Activated T-cell treated with anti-CD3 and anti-CD28 coated beads for 24 hours (primary cell): ENCODE results near the gene TEX264.
"Not testable (repeated sequence)": the region's sequence is repeated elsewhere in the genome, so short reads cannot be mapped to it uniquely, and the experiment has no call there.

Source experiments
- DNase-seq: peaks from one replicate; pipeline ENCODE4 v3.0.0-alpha.2; 2020; ENCODE audit warnings: low read depth

The TEX264 gene

DNA sequence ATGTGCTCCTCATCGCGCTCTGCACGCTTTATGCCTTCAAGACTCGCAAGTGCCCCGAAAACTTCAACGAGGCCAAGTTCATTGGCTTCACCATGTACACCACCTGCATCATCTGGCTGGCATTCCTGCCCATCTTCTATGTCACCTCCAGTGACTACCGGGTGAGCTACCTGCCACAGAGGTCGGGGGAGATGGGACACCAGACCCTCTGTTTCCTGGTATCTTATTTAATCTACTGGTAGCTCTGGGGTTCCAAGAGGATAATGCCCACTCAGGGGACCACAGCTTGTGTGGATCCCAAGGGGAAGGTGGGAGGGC lies 44.9 kb downstream of the TEX264 start:
- no peak for DNase-seq

- DNase-seq: no peak
These were observed 45.8 kb downstream of the TEX264 start for GRCh38 chr3:51716805-51717204.

GRCh38 chr3:51717446-51717845 lies 46.4 kb downstream of the TEX264 start:
- no peak for DNase-seq

DNA sequence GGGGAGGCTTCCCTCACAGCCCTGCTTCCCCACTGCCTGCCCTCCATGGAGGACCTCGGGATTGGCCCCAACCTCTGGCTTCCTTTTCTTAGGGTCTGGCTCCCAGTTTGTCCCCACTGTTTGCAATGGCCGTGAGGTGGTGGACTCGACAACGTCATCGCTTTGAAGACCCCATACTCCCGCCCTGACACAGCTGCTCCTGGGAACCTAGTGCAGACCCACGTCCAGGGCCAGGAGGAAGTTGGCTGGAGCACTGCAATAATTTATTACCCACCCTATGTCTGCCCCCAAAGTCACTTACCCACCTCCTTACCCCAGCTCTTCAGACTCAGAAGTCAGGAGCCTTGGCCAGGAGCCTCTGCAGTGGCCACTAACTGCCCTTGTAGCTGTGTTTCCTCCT lies 46.9 kb downstream of the TEX264 start:
- DNase-seq: no peak

DNA sequence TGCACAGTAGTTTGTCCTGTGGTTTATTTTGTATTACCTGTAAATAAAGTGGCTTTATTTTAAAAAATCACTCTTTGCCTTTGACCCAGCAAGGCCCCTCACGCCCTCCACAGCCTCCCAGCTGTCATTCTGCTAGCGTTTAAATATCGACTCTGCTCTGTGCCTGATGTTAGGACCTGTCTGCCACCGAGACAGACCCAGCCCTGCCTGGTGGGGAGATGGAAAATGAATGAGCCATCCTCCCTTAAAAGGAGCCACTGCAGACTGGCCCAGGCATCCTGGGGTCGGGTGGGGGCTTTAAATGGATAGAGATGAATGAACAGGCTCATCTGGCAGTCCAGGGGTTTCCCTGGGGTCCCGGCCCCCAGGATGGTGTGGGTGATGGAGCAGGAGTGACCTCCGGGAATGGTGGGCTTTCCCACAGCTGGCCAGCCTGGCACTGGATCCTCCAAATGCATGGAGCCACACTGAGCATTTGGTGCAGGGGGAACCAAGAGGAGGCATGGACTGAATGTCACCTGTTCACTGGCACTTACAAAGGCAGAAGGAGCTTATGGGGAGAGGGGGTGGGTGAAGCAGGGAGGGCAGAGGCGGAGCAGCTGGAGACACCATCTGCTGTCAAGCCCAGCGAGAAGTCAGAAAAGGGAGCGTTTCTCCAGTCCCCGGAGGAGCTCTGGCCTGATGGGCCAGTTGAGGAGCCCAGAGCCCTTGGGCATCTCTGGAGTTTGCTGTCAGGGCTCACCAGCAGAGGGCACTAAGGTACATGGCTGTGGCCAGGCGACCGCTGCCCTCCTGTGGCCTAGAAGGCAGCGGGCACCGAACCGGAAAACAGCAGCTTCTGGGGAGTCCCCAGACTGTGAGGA lies 47.7 kb downstream of the TEX264 start:
- peak; percentile 28 for DNase-seq

- no peak for DNase-seq
These were observed 48.5 kb downstream of the TEX264 start for GRCh38 chr3:51719410-51720025.

DNA sequence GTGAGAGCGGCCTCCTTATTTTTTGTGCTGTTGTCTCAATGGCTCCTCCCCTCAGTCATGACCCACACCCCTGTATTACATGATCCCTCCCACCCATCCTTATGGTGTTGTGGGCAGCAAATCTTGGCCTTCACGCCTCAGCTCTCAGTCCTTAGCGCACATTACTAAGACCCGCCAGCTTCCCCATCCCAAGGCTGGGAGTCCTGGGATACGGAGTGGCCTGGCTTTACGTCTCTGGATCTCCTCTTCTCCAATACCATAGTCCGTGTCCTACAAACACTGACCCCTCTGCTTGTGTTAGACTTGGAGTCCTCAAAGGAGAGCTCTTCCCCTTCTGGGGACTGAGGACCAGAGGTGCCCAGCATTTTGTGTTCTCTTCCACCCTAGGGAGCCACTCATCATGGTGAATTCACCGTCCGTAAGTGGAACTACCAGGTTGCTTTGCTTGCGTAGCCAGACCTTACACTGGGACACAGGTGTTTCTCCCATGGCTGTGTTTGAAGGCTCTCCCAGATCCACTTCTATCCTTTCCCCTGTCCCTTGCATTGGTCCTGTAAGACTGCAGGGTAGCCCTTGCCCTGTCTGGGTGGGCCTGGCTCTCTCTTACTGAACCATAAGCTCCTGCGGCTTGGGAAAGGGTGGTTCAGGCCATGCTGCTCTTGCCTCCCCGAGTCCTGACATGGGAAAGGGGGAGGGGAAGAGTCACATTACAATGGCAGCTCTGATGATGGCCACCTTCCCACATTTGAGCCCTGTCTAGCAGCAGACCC lies 49.4 kb downstream of the TEX264 start:
- DNase-seq: no peak

DNA sequence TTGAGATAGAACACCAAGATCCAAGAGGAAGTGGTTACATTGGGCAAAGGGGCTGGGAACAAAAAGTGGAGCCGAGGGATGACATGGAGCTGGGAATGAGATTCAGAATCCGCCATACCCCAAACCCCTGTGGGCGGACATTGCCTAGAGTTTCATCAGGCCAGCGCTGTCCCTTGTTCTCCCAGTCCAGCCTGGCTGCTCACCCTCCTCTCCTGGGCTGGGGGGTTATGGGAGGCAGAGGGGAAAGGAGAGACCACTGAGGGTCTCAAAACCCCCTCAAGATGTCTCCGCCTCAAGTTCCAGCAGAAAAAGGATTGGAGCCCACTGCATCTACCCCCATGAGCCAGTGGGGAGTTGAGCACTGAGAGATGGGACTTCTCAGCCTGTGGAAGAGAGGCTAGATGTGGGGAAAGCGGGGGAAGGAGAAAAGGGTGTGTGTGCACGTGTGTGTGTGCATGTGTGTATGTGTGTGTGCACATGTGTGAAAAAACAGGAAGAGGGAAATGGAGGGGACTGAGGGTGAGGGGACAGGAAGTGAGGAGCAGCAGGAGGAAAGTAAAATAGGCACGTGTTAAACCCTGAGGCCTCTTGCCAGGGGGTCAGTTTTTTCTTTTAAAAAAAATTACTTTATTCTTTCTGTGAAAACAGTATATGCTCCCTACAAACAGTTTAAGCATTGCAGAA lies 50.2 kb downstream of the TEX264 start:
- no peak for DNase-seq

GRCh38 chr3:51722362-51722761 lies 51.3 kb downstream of the TEX264 start:
- no peak for DNase-seq

GRCh38 chr3:51727500-51727899 lies 56.4 kb downstream of the TEX264 start:
- DNase-seq: no peak

DNA sequence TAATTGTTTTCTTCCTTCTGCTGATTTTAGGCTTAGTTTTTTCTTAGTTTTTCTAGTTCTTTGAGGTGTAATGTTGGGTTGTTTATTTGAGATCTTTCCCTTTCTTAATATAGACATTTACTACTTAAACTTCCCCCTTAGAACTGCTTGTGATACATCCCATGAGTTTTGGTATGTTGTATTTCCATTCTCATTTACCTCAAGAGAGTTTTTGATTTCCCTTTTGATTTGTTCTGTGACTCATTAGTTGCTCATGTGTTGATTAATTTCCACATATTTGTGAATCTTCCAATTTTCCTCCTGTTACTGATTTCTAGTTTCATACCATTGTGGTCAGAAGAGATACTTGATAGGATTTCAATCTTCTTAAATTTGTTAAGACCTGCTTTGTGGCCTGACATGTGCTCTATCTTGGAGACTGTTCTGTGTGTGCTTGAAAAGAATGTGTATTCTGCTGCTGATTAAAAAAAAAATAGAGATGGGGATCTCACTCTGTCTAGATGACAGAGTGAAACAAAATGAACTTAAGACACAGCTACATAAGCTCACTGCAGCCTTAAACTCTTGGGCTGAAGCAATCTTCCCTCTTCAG lies 58.1 kb downstream of the TEX264 start:
- no peak for DNase-seq

- no peak for DNase-seq
These were observed 63.0 kb downstream of the TEX264 start for GRCh38 chr3:51733859-51734571.

DNA sequence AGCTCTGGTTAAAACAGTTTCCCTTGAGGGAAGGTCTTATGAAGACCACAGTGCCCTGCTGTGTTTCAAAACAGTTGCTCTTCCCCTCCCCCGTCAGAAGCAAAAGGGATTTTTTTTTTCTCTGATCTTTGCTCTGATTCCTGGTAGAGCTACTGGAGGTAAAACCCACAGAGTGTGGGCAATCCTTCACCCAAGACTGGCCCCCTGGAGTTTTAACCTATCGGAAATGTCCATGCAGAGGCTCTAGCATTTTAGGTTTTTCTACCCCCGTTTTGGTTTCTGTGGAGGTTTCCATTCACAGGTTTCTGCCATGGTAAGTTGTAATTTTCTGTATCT lies 63.5 kb downstream of the TEX264 start:
- no peak for DNase-seq

GRCh38 chr3:51735039-51735438 lies 64.0 kb downstream of the TEX264 start:
- no peak for DNase-seq

- no peak for DNase-seq
These were observed 64.9 kb downstream of the TEX264 start for GRCh38 chr3:51735950-51736349.

- no peak for DNase-seq
These were observed 68.1 kb downstream of the TEX264 start for GRCh38 chr3:51739110-51739509.

DNA sequence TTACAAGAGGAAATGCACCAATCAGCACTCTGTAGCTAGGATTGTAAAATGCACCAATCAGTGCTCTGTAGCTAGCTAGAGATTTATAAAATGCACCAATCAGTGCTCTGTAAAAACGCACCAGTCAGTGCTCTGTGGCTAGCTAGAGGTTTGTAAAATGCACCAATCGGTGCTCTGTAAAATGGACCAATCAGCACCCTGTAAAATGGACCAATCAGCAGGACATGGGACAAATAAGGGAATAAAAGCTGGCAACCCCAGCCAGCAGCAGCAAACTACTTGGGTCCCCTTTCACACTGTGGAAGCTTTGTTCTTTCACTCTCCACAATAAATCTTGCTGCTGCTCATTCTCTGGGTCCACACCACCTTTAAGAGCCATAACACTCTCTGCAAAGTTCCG lies 71.3 kb downstream of the TEX264 start:
- not testable (repeated sequence) for DNase-seq

DNA sequence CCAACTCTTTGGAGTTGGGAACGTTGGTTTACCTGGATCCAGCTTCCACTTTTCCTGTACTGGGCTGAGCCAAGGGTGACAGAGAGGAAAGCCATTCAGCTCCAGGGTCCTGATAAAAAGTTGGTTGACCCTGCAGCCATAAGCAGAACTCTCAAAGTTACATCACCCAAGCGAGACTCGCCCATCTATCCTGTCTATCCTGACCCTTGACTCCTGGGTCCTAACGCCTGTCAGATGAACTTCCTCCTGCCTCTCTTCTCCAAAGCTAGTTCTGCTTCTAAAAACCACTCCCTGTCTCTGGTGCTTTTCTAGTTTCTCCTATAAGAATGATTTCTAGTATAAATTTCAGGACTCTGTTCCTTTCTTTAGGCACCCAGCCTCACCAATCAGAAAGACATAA lies 71.9 kb downstream of the TEX264 start:
- DNase-seq: not testable (repeated sequence)

GRCh38 chr3:51747840-51748239 lies 76.8 kb downstream of the TEX264 start:
- DNase-seq: no peak

DNA sequence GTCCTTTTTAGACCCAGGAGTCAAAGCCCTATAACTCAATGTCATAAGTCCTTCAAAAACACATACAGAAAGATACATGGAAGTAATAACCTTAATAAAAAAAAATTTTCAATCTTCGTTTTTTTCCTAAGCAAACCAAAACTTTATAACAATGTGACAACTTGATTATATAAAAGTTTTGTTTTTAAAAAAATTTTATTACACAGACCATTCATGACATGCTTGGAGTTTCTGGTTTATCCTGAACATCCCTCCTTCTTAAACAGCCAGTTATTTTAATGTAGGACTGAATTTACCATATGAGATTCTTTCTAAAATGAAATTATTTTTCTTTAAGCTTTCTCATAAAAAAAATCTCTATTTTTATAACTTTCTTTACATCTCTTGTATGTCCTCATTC lies 77.3 kb downstream of the TEX264 start:
- no peak for DNase-seq

GRCh38 chr3:51750878-51751277 lies 79.8 kb downstream of the TEX264 start:
- DNase-seq: no peak

DNA sequence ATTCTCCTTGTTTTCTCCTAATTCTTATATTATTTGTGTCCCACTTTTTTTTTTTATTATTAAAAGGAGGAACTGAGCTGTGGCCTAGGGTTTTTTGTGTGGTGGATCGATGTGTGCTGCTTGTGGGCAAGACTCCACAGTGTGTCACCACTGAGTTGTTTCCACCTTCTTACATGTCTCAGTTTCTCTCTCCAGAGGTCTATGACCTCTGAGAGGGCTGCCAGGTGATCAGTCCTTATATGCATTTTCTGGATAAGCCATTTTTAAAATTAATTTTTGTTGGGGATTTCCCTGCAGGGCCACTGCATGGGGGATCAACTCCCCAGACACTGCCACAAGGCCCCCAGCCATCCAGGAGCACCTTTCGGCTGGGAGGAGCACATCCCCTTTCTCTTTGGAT lies 80.2 kb downstream of the TEX264 start:
- DNase-seq: no peak
